Lower leg skin (tissue), 3 donors: Measurements from ENCODE around the gene ATL1.

Experiments used
- POLR2A ChIP-seq, 2 donors: fragments of 450-650 bp; IDR thresholded peaks; one replicate each; pipeline ENCODE4 v1.6.1; 2016 to 2017; ENCODE audit warnings: antibody characterized with exemption in 2 of 2, mild to moderate bottlenecking in 1 of 2, moderate library complexity in 1 of 2
- TF ChIP-seq, protein P1 (sequence below), 3 donors: fragments of 450-650 bp; IDR thresholded peaks; one replicate each; pipeline ENCODE4 v1.5.1; 2016; ENCODE audit warnings: antibody characterized with exemption in 3 of 3, mild to moderate bottlenecking in 3 of 3, moderate library complexity in 2 of 3

- TF ChIP-seq, protein P1, sequence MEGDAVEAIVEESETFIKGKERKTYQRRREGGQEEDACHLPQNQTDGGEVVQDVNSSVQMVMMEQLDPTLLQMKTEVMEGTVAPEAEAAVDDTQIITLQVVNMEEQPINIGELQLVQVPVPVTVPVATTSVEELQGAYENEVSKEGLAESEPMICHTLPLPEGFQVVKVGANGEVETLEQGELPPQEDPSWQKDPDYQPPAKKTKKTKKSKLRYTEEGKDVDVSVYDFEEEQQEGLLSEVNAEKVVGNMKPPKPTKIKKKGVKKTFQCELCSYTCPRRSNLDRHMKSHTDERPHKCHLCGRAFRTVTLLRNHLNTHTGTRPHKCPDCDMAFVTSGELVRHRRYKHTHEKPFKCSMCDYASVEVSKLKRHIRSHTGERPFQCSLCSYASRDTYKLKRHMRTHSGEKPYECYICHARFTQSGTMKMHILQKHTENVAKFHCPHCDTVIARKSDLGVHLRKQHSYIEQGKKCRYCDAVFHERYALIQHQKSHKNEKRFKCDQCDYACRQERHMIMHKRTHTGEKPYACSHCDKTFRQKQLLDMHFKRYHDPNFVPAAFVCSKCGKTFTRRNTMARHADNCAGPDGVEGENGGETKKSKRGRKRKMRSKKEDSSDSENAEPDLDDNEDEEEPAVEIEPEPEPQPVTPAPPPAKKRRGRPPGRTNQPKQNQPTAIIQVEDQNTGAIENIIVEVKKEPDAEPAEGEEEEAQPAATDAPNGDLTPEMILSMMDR (IDR thresholded peaks at IDR 0.05): no peak
- no peak for TF ChIP-seq POLR2A (IDR thresholded peaks at IDR 0.05)
These were observed 96.8 kb downstream of the ATL1 start for GRCh38 chr14:50656776-50657175.
